H7 (cell line): ENCODE data around the gene ZNF337. TPM values are rescaled to one million over a fixed set of nuclear protein-coding genes. Genes with fewer than 3 reads are reported as not detected.

Source experiments
- DNase-seq: peaks from one replicate; pipeline ENCODE4 v3.0.0; 2012
- H3K27me3 ChIP-seq: 2 replicates; pipeline ENCODE4 v1.6.0; 2011; ENCODE audit warnings: mild to moderate bottlenecking, low read length; ENCODE audit not compliant: control insufficient read depth, insufficient read depth
- H3K36me3 ChIP-seq: replicated peaks from 2 replicates; pipeline ENCODE4 v1.5.1; 2011; ENCODE audit warnings: low read length; ENCODE audit not compliant: control insufficient read depth, insufficient read depth
- H3K4me3 ChIP-seq: 2 replicates; pipeline ENCODE4 v1.5.1; 2011; ENCODE audit warnings: low read depth, mild to moderate bottlenecking, control low read depth, low read length, moderate library complexity; ENCODE audit not compliant: insufficient read depth
- total RNA-seq: library from RNA; depleted of rRNA; stranded (reverse); fragments of >200 nt; shearing (Covaris generic); gene quantifications from 2 replicates; pipeline ENCODE4 v1.2.3, GENCODE V29; 2014; rRNA removed

Gene ZNF337
- total RNA-seq, 1 experiment from 2014 or later, result 5.7 TPM

GRCh38 chr20:25626779-25627178 is 69.9 kb downstream of the ZNF337 start:
- no peaks in the 10 kb centered on the region; the same call in 1 of the 2 replicates for H3K36me3 ChIP-seq
- DNase-seq, result no peak
- H3K27me3 ChIP-seq, result peaks cover 4% of the 10 kb centered on the region; the same call in 1 of the 2 replicates
- H3K4me3 ChIP-seq, result no peak overlapping the region

GRCh38 chr20:25624500-25624939 is 72.1 kb downstream of the ZNF337 start:
- Histone ChIP-seq H3K27me3 (peaks cover 4% of the 10 kb centered on the region; the same call in 1 of the 2 replicates), H3K36me3 (no peaks in the 10 kb centered on the region; the same call in 1 of the 2 replicates), H3K4me3 (peak overlapping the region; percentile 81)
- DNase-seq, result no peak

Other genes with a start within 250 kb of the ZNF337 start
- 33.7 and 42.6 TPM in 2 replicates for gene NINL, start 111.3 kb downstream of the ZNF337 start, total RNA-seq
- gene NANP, start 72.8 kb downstream of the ZNF337 start, total RNA-seq, result 7.0 and 7.2 TPM in 2 replicates